Smooth muscle cell (in vitro differentiated cells): Measurements from ENCODE around the gene RUFY4. TPM values are rescaled to one million over a fixed set of nuclear protein-coding genes. Genes with fewer than 3 reads are reported as not detected.

Experiments used
- DNase-seq: peaks from one replicate; lab custom pipeline; 2025; ENCODE audit not compliant: unreplicated experiment; lab: John Stamatoyannopoulos, UW
- H2AFZ ChIP-seq: fragments of 200-600 bp; sonication (generic); 2 replicates; pipeline ENCODE4 v1.6.0; 2016; ENCODE audit warnings: antibody characterized with exemption, low read depth, mild to moderate bottlenecking
- H3F3A ChIP-seq: fragments of 200-600 bp; sonication (generic); 2 replicates; pipeline ENCODE4 v1.6.0; 2017; ENCODE audit warnings: antibody characterized with exemption, low read depth
- H3K27ac ChIP-seq: fragments of 200-600 bp; sonication (generic); 2 replicates; pipeline ENCODE4 v1.5.1; 2016; ENCODE audit warnings: low read depth, mild to moderate bottlenecking
- H3K27me3 ChIP-seq: fragments of 200-600 bp; sonication (generic); 2 replicates; pipeline ENCODE4 v1.6.1; 2016; ENCODE audit warnings: low read depth, mild to moderate bottlenecking
- H3K36me3 ChIP-seq: fragments of 200-600 bp; sonication (generic); 2 replicates; pipeline ENCODE4 v1.5.1; 2016; ENCODE audit warnings: low read depth
- H3K4me1 ChIP-seq: fragments of 200-600 bp; sonication (generic); 2 replicates; pipeline ENCODE4 v1.5.1; 2016; ENCODE audit warnings: low read depth
- H3K4me2 ChIP-seq: fragments of 200-600 bp; sonication (generic); 2 replicates; pipeline ENCODE4 v1.6.0; 2016; ENCODE audit warnings: mild to moderate bottlenecking
- H3K4me3 ChIP-seq: fragments of 200-600 bp; sonication (generic); 2 replicates; pipeline ENCODE4 v1.5.1; 2016; ENCODE audit warnings: mild to moderate bottlenecking
- H3K79me2 ChIP-seq: fragments of 200-600 bp; sonication (generic); 2 replicates; pipeline ENCODE4 v1.6.0; 2016; ENCODE audit warnings: low read depth, mild to moderate bottlenecking
- H3K9ac ChIP-seq: fragments of 200-600 bp; sonication (generic); 2 replicates; pipeline ENCODE4 v1.6.0; 2016; ENCODE audit warnings: low read depth
- H3K9me3 ChIP-seq: fragments of 200-600 bp; sonication (generic); replicated peaks from 2 replicates; pipeline ENCODE4 v1.5.1; 2016; ENCODE audit warnings: low read depth
- H4K20me1 ChIP-seq: fragments of 200-600 bp; sonication (generic); 2 replicates; pipeline ENCODE4 v1.6.0; 2016; ENCODE audit warnings: low read depth
- WGBS: methylation state at CpG from one replicate; pipeline ENCODE4 v1.1.7; 2016; ENCODE audit warnings: low lambda C conversion rate; 5-methylcytosine and 5-hydroxymethylcytosine counted together
- polyA plus RNA-seq: library from polyadenylated mRNA; unstranded; fragments of >200 nt; fragmentation: Nextera tagmentation; extraction: Ambion mirVana; gene quantifications from 2 replicates; pipeline ENCODE4 v1.2.1, GENCODE V29; 2016
- total RNA-seq: library from RNA; depleted of rRNA; stranded (reverse); fragments of >200 nt; gene quantifications from 2 replicates; pipeline ENCODE4 v1.2.3, GENCODE V29; 2014
- TF ChIP-seq, protein P1 (sequence below): fragments of 200-600 bp; sonication (generic); IDR thresholded peaks from 2 replicates; pipeline ENCODE4 v1.5.1; 2017; ENCODE audit warnings: borderline replicate concordance, mild to moderate bottlenecking, antibody characterized with exemption; ENCODE audit not compliant: insufficient read depth, poor library complexity, severe bottlenecking

RUFY4 gene
- total and polyA plus RNA-seq, 2 experiments from 2014 or later = 0.10 TPM; not detected in 1

DNA sequence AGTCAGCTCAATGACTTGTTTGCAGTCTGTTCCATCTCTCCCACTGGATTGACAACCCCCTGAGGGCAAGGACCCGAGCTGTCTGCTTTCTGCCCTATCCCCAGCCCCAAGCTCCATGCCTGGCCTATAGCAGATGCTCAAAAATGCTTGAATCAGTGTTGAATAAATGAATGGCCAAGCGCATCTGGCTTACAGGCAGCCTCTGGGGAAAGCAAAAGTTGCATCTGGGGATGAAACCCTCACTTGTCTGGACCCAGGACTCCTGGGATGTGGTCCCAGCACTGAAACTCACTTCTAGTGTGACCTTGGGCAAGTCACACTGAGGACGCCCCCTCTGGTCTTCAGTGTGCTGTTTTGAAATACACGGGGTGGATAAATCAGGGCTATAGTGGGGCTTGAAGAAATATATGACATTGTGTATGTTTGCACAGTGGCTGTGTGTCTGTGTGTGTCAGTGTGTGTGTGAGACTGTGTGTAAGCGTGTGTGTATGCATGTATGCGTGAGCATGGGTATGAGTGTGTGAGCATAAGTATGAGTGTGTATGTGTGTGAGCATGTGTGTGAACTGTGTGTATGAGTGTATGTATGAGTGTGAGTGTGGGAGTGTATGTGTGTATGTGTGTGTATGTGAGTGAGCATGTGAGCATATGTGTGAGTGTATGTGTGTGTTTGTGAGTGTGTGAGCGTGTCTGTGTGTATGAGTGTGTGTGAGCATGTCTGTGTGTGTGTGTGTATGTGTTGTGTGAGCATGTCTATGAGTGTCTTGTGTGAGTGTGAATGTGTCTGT, 38.5 kb upstream of the RUFY4 start:
- peaks cover 12% of the 10 kb centered on the region for H3K4me1 ChIP-seq
- H4K20me1 ChIP-seq = no peaks in the 10 kb centered on the region
- H2AFZ ChIP-seq = no peak overlapping the region
- peak overlapping the region; percentile 16 for H3K4me2 ChIP-seq
- no peak overlapping the region for H3K4me3 ChIP-seq
- TF ChIP-seq, protein P1, sequence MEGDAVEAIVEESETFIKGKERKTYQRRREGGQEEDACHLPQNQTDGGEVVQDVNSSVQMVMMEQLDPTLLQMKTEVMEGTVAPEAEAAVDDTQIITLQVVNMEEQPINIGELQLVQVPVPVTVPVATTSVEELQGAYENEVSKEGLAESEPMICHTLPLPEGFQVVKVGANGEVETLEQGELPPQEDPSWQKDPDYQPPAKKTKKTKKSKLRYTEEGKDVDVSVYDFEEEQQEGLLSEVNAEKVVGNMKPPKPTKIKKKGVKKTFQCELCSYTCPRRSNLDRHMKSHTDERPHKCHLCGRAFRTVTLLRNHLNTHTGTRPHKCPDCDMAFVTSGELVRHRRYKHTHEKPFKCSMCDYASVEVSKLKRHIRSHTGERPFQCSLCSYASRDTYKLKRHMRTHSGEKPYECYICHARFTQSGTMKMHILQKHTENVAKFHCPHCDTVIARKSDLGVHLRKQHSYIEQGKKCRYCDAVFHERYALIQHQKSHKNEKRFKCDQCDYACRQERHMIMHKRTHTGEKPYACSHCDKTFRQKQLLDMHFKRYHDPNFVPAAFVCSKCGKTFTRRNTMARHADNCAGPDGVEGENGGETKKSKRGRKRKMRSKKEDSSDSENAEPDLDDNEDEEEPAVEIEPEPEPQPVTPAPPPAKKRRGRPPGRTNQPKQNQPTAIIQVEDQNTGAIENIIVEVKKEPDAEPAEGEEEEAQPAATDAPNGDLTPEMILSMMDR = no peak
- no peaks in the 10 kb centered on the region for H3K79me2 ChIP-seq
- H3K36me3 ChIP-seq = no peaks in the 10 kb centered on the region
- no peak overlapping the region for H3K27ac ChIP-seq
- no peak for DNase-seq
- 90% methylated on average over 7 of the region's 7 CpGs for WGBS
- no peak overlapping the region for H3K9ac ChIP-seq
- no peaks in the 10 kb centered on the region for H3K9me3 ChIP-seq
- H3F3A ChIP-seq = peaks cover 10% of the 10 kb centered on the region
- H3K27me3 ChIP-seq = peaks cover 7% of the 10 kb centered on the region

DNA sequence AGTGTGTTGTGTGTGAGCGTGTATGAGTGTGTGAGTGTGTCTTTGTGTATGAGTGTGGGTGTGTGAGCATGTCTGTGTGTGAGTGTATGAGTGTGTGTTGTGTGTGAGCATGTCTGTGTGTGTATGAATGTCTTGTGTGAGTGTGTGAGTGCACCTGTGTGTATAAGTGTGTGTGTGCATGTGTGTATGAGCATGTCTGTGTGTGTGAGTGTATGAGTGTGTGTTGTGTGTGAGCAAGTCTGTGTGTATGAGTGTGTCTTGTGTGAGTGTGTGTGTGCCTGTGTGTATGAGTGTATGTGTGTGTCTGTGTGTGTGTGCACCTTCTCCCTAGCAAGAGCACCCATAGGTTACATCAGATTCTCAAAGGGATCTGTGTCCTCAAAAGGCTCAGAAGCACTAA, 37.8 kb upstream of the RUFY4 start:
- Histone ChIP-seq H3K9me3 (no peaks in the 10 kb centered on the region), H2AFZ (no peak overlapping the region), H3K27me3 (peaks cover 7% of the 10 kb centered on the region), H3K9ac (no peak overlapping the region), H3K4me3 (no peak overlapping the region), H3K4me1 (peaks cover 8% of the 10 kb centered on the region), H3F3A (peaks cover 10% of the 10 kb centered on the region), H3K27ac (no peak overlapping the region), H3K36me3 (no peaks in the 10 kb centered on the region), H4K20me1 (no peaks in the 10 kb centered on the region), H3K79me2 (no peaks in the 10 kb centered on the region), H3K4me2 (no peak overlapping the region)
- TF ChIP-seq, protein P1 = no peak
- WGBS = 100% methylated on average over 1 of the region's 1 CpG
- no peak for DNase-seq

DNA sequence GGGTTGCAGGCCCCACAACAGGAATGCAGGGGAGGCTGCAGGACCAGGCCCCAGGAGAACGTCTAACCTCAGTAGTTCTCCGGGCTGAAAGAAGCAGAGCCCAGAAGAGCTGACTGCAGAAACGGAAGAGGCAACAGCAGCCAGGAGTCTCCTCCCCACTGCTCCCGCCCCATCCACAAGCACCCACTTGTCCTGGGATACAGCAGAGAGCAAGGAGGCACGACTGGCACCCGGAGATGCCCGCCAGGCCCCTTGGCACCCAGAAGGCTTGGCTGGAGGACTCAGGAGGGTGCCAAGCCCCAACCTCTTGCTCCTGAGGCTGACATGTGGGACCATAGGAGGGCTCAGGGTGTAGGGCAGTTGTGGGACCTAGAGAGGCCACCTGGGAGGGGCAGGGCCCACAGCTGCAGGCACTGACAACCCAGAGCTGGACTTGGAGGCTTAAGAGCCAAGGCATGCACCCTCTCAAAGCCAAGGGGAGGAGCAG, 37.2 kb upstream of the RUFY4 start:
- TF ChIP-seq, protein P1 = no peak
- peaks cover 8% of the 10 kb centered on the region for H3K4me1 ChIP-seq
- no peaks in the 10 kb centered on the region for H3K36me3 ChIP-seq
- no peak for DNase-seq
- H3K4me3 ChIP-seq = no peak overlapping the region
- H3K9ac ChIP-seq = no peak overlapping the region
- H3K79me2 ChIP-seq = no peaks in the 10 kb centered on the region
- peaks cover 10% of the 10 kb centered on the region for H3F3A ChIP-seq
- H3K4me2 ChIP-seq = no peak overlapping the region
- 82% methylated on average over 7 of the region's 7 CpGs for whole genome bisulfite sequencing
- no peak overlapping the region for H2AFZ ChIP-seq
- no peak overlapping the region for H3K27ac ChIP-seq
- H3K27me3 ChIP-seq = peaks cover 7% of the 10 kb centered on the region
- H3K9me3 ChIP-seq = no peaks in the 10 kb centered on the region
- no peaks in the 10 kb centered on the region for H4K20me1 ChIP-seq
